HG02970 (cell line): Measurements from ENCODE around the gene ATF7IP2.
"Not testable (repeated sequence)": the region's sequence is repeated elsewhere in the genome, so short reads cannot be mapped to it uniquely, and the experiment has no call there.

Source experiments
- ATAC-seq: cut with Tn5 transposase; IDR thresholded peaks from one replicate; pipeline ENCODE4 v1.9.1; 2021; ENCODE audit warnings: mild to moderate bottlenecking, moderate library complexity, moderate number of reproducible peaks; ENCODE audit not compliant: unreplicated experiment, low FRiP score

ATF7IP2 gene

DNA sequence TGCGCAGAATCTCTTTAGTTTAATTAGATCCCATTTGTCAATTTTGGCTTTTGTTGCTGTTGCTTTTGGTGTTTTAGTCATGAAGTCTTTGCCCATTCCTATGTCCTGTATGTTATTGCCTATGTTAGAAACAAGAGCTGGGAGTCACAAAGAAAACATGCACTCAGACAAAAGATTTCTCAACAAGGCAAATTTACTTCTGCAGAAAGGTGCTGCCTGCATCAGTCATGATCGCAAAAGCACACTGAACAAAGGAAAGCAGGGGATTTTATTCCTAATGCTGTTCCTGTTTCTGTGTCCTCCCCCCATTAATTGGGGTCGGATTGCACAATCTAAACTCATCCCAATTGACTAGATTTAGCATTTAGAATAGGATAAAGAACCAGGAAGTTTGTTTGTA is 55.9 kb downstream of the ATF7IP2 start:
- no peak for ATAC-seq

DNA sequence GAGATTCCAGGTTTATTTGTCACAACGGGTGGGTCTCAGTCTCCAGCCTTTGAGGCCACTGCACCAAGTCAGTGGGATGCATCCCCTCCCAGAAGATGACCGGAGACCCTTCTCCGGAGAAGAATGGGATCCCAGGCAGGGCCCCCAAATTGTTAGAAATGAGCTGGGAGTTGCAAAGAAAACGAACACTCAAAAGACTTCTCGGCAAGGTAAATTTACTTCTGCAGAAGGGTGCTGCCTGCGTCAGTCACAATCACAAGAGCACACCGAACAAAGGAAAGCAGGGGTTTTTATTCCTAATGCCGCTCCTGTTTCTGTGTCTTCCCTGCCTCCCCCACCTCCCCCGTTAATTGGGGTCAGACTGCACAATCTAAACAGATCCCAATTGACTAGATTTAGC is 61.4 kb downstream of the ATF7IP2 start:
- ATAC-seq: no peak

DNA sequence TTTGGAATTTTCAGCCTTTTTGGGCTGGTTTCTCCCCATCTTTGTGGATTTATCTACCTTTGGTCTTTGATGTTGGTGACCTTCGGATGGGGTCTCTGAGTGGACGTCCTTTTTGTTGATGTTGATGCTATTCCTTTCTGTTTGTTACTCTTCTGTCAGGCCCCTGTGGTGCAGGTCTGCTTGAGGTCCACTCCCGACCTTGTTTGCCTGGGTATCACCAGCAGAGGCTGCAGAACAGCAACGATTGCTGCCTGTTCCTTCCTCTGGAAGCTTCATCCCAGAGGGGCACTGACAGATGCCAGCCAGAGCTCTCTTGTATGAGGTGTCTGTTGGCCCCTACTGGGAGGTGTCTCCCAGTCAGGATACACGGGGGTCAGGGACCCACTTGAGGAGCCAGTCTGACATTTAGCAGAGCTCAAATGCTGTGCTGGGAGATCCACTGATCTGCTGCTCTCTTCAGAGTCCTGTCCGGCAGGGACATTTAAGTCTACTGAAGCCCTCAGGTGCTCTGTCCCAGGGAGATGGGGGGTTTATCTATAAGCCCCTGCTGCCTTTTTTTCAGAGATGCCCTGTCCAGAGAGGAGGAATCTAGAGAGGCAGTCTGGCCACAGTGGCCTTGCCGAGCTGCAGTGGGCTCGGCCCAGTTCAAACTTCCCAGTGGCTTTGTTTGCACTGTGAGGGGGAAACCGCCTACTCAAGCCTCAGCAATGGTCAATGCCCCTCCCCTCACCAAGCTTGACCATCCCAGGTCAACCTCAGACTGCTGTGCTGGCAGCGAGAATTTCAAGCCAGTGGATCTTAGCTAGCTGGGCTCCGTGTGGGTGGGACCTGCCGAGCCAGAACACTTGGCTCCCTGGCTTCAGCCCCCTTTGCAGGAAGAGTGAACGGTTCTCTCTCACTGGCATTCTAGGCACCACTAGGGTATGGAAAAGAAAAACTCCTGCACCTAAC is 66.6 kb downstream of the ATF7IP2 start:
- not testable (repeated sequence) for ATAC-seq

DNA sequence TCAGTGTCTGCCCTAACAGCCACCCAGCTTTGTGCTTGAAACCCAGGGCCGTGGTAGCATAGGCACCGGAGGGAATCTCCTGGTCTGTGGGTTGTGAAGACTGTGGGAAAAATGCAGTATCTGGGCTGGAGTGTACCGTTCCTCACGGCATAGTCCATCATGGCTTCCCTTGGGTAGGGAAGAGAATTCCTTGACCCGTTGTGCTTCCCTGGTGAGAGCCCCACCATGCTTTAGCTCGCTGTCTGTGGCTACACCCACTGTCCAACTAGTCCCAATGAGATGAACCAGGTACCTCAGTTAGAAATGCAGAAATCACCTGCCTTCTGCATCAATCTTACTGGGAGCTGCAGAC is 67.3 kb downstream of the ATF7IP2 start:
- no peak for ATAC-seq

DNA sequence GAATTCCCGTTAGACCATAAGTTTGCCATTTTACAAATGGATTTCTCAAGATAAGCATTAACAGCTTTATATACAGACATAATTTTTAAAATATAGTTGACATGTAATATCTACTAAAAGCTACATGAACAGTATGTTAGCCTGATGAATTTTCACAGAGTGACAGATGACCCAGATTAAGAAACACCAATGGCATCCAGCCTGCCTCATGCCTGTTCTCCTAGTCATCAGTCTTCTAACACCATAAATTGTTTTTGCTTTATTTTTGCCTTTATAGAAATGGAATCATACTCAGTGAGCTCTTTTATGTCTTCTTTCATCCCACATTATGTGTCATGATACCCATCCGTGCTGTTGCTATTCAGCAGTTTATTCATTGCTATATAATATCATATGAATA is 80.0 kb downstream of the ATF7IP2 start:
- no peak for ATAC-seq

DNA sequence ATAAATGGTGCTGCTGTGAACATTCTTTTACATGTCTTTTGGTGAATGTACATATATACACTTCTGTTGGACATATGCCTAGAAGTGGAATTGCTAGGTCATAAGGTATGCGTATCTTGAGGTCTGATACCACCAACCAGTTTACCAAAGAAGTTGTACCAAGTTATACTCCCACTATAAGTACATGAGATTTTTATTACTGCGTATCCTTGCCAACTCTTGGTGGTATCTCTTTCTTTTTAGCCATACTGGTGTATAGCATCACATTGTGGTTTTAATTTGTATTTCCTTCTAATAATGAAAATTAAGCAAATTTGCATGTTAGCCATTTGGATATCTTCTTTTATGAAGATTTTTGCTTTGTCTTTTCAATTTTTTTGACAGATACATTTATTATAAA is 80.5 kb downstream of the ATF7IP2 start:
- ATAC-seq: no peak

DNA sequence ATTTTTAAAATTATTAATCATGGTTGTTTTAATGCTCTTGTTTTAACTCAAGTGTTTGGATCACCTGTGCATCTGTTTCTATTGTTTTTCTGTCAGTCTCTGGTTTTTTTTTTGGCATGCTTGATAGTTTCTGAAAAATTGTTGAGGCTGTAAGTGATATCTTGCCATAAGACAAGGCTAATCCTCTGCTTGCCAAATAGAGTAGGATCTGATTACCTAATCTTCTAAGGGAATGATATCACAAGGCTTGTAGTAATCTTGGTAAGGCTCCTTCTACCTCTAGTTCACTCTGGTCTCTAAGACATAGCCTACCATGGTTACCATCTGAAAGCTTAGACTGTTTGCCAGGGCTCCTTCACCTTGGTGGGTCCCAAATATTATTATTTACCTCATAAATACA is 81.0 kb downstream of the ATF7IP2 start:
- no peak for ATAC-seq

DNA sequence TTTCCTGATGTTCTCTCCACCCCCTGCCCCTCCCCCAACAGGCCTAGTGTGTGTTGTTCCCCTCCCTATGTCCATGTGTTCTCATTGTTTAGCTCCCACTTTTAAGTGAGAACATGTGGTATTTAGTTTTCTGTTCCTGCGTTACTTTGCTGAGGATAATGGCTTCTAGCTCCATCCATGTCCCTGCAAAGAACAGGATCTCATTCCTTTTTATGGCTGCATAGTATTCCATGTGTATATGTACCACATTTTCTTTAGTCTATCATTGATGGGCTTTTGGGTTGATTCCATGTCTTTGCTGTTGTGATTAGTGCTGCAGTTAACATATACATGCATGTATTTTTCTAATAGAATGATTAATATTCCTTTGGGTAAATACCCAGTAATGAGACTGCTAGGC is 90.8 kb downstream of the ATF7IP2 start:
- not testable (repeated sequence) for ATAC-seq

DNA sequence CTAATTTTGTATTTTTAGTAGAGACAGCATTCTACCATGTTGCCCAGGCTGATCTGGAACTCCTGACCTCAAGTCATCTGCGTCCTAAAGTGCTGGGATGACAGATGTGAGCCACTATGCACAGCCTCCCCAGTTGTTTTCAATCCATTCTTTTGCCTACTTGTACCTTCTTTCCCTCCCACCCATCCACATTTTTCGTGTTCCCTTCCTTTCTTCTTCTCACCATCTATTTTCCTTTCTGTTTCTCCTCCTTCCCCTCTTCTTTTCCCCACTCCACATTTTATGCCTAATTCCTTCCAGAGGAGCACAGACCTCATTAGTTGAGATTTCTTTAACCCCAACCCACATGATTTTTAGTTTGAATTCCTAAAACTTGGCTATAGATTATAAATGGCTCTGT is 94.3 kb downstream of the ATF7IP2 start:
- ATAC-seq: no peak

DNA sequence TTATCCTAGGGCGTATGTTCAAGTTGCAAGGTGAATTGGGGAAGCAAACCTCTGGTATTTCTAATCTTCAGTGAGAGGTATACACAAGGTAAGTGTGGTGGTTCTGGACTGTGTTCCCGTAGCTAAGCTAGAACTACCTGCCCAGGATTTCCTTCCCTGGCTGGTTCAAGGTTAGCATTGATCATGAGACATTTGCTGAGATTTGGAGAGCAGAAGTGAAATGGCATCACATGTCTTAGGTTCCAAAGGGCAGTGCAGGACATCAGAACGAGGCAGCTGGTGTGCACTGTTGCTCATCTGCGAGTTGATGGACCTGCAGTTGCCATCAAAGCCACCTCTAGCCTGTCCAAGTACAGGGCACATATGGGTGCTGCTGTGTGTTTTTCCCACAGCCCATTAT is 99.3 kb downstream of the ATF7IP2 start:
- ATAC-seq: no peak

DNA sequence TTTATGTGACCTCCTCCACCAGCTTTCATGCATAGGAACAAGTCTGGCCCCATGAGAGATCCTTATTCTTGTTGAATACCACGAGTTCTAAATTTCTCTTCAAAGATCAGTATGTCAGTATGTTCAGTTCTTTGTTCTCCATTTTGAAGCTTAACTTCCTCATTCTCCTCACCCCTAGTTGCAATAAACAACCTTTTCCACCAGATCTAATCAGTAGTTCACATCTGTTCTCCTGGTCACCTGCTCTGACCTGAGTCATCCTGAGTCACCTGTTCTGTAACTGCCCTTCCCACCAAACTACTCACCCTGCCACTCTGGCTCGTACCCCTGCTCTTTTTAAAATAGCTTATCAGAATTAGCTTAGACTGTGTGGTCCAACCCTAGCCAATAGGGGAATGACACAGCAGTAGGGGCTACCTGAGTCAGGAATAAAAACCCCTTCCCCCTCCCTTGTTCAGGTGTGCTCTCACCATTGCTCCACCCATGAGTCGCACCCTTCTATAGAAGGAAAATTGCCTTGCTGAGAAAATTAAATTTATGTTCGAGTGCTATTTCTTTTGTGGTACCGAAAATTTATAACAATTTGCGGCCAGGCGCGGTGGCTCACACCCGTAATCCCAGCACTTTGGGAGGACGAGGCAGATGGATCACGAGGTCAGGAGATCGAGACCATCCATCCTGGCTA is 100.0 kb downstream of the ATF7IP2 start:
- ATAC-seq: no peak

DNA sequence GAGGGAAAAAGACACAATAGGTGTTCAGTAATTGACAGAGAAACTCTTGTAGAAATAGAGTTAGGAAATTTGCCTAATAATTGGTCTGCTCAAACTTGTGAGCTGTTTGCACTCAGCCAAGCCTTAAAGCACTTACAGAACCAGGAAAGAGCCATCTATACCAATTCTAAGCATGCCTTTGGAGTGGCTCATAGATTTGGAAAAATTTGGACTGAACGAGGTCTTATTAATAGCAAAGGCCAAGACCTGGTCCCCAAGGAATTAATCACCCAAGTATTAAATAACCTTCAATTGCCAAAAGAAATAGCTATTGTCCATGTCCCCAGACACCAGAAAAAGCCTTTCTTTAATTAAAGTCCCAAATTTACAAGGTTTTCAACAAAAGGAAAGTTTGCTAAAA is 104.3 kb downstream of the ATF7IP2 start:
- no peak for ATAC-seq

DNA sequence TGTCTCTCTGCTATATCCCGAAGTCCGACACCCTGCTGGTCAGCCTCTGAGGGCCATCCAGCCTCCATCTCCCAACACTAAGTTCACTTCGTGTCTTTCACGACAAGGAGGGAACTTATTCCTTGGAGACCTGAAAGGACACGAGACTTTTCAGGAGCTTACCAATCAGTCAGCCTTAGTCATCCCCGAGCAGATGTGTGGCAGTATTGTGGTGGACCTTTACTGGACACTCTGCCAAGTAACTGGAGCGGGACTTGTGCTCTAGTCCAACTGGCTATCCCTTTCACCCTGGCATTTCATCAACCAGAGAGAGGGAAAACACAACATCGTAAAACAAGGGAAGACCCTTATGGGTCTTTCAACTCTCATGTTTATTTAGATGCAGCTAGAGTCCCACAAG is 107.4 kb downstream of the ATF7IP2 start:
- no peak for ATAC-seq

DNA sequence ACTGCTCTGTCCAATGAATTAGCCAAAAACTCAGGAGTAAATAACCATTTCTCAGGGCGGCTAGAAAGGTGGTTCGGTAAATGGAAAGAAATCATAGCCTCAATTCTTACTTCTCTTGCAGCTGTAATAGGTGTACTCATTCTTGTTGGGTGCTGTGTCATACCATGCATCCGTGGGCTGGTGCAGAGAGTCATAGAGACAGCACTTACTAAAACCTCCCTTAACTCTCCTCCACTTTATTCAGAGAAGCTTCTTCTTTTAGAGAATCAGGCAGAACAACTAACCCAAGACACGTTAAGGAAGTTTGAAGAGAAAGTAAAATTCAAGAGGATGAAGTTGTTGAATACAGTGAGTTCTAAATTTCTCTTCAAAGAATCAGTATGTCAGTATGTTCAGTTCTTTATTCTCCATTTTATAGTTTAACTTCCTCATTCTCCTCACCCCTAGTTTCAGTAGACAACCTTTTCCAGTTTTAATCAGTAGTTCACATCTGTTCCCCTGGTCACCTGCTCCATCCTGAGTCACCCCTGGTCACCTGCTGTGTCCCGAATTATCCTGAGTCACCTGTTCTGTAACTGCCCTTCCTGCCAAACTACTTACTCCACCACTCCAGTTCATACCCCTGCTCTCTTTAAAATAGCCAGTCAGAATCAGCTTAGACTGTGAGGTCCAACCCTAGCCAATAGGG is 108.6 kb downstream of the ATF7IP2 start:
- no peak for ATAC-seq

DNA sequence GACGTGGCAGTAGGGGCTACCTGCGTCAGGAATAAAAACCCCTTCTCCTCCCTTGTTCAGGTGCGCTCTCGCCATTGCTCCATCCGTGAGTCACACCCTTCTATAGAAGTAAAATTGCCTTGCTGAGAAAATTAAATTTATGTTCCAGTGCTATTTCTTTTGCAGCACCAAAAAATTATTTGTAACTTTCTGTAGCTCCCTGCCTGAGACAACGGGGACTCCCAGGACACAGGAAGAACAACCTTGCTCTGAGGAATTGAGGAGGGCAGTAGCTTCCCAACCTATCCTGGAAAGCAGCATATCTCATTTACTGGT is 109.1 kb downstream of the ATF7IP2 start:
- no peak for ATAC-seq

DNA sequence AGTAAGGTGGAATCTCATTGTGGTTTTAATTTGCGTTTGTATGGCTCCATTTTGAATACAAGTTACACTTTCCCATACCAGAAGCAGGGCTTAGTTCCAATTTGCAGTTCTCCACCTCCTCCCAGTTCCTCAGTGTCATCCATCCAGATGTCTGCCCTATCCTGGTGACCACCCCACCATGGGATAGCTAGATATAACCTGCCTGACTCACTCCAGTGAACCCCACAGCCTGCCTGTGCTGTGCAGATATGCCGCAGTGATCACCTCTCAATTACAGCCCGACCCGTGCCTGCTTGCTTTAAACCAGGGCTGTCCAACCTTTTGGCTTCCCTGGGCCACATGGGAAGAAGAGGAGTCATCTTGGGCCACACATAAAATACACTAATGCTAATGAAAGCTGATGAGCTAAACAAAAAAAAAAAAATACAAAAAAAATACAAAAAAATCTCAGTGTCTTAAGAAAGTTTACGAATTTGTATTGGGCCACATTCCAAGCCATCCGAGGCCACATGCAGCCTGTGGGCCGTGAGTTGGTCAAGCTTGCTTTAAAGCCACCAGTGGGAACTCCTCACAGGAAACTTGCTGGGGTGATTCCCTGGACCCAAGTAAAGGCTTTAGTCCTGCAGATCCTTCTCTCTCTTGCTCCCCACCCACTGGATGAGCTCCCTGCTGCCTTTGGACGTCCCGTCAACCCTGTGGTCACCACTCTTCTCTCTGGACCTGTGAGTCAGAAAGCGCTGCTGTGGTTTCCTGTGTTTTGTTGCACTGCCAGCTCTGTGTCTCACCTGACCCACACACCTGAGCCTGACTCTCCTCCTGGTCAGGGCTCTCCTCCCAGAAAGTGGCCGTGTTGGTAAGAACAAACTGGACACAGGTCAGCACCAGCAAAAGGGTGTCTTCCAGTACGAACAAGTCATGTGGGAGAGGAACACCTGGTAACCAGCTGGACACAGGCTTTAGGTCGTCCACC is 111.6 kb downstream of the ATF7IP2 start:
- ATAC-seq: no peak

DNA sequence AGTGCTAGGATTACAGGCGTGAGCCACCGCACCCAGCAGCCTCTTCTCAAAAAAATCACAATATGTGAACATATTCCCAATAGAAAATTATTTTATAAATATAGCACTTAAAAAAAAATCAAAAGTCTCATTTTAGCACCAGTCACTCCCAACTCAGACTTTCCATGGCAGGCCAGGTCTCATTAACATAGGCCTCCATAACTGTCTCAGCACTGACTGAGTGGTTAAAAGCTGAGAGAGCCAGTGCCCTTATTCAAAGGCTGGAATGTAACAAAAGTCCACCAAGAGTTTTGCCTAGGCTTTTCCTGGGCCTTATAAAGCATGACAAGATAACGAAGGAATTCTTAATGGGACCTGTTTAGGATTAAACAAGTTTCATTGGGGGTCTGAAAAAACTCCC is 114.7 kb downstream of the ATF7IP2 start:
- no peak for ATAC-seq

DNA sequence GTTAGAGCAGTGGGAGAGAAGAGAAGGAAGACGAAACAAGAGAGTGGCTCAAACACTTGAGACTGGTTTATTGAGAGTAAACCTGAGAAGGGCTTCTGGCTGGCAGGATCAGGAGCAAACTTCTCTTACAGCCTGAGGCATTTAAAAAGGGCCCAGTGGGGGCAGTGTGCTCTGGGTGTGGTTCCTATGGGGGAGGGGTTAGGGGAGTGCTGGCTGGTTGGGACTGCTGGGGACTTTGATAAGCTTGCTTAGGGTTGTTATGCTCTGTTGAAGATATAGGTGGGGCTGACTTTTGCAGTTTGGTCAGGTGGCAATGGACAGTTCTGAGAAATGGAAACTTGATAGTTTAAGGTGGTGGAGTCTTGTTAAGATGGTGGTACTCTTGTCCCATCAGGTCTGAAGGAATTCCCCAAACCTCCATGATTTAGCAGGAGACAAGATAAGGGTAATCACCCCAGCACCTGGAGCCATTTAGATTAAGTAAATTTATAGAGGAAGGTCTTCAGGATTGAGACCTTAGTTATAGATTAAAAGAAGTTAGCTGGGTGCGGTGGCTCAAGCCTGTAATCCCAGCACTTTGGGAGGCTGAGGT is 115.3 kb downstream of the ATF7IP2 start:
- ATAC-seq: no peak

DNA sequence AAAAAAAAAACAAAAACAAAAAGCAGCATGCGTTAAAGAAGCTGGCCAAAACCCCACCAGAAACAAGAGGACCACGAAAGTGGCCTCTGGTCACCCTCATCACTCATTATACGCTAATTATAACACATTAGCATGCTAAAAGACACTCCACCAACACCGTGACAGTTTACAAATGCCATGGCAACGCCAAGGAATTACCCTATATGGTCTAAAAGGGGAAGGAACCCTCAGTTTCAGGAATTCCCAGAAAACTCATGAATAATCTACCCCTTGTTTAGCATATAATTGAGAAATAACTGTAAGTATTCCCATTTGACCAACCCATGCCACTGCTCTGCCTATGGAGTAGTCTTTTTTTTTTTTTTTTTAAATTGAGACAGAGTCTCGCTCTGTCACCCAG is 116.9 kb downstream of the ATF7IP2 start:
- ATAC-seq: no peak

DNA sequence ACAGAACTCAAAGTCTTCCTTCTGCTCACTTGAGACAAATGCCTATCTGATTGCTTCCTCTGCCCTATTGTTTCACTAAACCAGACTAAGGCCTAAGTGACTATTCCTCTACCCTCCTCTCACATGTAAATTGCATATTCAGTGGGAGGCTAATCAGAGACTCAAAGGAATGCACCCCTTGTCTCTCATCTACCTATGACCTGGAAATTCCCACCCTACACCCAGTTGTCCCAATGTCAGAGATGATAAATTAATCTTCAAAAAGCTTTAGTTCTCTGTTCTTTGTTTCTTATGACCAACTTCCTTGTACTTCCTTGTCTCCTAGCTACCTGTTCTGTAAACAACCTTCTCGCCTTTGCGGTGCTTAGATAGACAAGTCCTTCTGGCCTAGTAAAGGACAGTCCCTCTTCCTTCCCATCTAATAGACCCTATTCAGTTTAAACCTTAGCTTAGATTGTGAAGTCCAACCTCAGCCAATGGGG is 118.6 kb downstream of the ATF7IP2 start:
- ATAC-seq: no peak
